HG02678 (cell line): Measurements from ENCODE around the gene SPDYE5.

Experiments
- ATAC-seq: cut with Tn5 transposase; IDR thresholded peaks from one replicate; pipeline ENCODE4 v1.9.1; 2021; ENCODE audit warnings: mild to moderate bottlenecking, moderate library complexity; ENCODE audit not compliant: unreplicated experiment

SPDYE5 gene

GRCh38 chr7:75536491-75536890 is 44.4 kb downstream of the SPDYE5 start:
- ATAC-seq = no peak

DNA sequence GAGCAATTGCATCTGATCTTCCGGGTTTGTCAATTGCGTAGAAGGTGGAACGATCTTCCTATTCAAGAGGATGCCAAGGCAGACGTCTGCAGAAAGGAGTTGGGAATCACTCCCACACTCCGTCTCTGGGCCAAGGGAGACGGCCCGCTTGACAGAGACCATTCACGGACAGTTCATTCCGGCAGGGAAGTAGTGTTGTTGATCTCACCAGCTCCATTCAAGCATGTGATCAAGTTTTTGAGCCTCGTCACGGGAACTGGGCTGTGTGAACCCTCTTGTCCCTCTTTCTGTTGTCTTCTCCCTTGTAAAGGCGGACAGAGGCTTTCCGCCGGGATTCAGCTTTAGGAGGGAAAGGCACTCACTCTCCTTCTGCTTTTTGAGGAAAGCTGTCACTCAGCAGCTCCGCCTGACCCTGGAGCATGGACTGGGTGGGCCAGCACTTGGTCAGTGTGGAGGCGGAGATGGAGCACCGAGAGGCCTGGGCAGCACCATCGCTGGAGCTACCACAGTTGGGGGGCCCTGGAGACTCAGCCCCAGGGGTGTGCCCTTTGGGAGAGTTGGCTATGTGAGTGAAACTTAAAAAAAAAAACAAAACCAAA is 44.9 kb downstream of the SPDYE5 start:
- no peak for ATAC-seq

DNA sequence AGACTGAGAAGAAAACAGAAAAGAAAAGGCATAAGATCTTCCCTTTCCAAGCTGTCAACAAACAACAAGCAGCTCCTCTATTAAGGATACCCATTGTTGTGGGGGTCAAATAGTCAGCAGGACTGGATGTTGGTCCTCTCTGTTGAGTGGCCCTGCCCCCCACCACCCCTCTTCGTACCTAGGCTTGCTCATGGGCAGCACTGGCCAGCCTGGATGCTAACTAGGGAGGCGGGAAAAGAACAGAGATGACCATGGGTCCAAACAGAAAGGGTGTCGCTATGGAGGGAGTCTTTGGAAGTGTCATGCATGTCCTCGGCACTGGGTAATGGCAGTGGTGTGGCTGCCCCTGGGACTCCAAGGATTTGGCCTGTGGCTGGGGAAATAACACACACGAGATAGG is 45.6 kb downstream of the SPDYE5 start:
- ATAC-seq = no peak

DNA sequence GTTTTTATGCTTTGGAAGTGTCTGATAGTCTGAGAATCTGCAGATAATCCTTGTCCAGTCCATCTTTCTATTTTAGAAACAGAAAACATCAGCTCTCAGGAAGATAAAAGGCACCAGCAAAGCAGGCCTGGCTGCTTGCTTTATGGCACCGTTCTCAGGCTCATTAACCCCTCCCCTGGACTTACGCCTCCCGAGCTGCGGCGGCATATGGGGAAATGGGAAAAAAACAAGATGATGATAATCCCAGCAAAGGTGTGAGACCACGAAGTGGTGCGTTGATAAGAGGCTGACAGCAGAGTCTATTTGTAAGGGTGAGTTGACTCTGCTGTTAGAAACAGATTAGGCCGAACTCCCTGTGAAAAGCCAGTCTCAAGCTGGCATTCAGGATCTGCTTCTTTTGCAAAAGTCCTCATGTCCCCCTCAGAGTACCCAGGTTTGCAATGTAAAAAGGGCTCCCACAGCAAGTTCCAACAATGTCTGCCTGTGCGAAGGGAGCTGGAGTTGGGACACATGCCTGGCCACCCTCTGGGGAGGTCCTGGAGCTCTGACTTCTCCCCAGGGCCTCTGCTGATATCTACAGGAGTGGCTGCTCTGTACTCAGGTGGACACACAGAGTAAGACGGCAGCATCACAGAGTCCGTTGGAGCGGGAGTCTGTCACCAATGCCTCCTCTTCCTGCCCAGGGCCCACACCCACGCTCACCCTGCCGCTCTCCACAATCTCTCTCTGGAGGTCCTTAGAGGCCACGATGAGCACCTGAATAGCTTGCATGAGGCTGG is 54.3 kb downstream of the SPDYE5 start:
- ATAC-seq = no peak
